Suppressor macrophage treated with lipopolysaccharide for 1 hour (primary cell): ENCODE results near the gene FADD.

Experiments used
- DNase-seq, 3 donors: peaks; one replicate each; pipeline ENCODE4 v3.0.0-alpha.2; 2020 to 2022

The FADD gene, protein sequence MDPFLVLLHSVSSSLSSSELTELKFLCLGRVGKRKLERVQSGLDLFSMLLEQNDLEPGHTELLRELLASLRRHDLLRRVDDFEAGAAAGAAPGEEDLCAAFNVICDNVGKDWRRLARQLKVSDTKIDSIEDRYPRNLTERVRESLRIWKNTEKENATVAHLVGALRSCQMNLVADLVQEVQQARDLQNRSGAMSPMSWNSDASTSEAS

GRCh38 chr11:70202920-70203750 lies at the start of gene FADD:
FADD (plus strand) TSS chr11:70203296; CDS start chr11:70203460, 164 bp downstream.
- peak; percentile 97 to 99 (median 97) for DNase-seq

- DNase-seq = no peak
Measured at GRCh38 chr11:70155386-70155785, 47.7 kb upstream of the FADD start.

GRCh38 chr11:70156291-70157037 lies 46.6 kb upstream of the FADD start:
- DNase-seq = no peak

DNA sequence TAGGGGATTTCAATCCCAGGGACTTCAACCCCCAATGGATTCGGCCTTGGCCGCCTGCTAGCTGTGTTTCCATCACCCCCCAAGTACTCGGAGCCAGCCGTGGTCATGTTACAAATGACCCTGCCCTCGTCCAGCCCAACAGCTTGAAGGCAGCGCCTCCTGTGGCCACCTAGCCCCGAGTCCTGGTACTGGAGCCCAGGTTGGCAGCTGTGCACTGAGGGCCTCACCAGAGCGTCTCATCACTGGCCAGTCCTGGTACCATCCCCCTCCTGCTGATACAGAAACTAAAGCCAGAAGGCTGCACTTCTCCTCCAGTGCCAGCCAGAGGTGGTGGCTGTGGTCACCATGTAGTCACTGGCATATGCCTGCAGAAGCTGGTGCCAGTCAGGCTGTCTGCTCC lies 44.9 kb upstream of the FADD start:
- peak in 1 of 3 donors; percentile 17 for DNase-seq

- no peak for DNase-seq
Measured at GRCh38 chr11:70158757-70159389, 44.2 kb upstream of the FADD start.

DNA sequence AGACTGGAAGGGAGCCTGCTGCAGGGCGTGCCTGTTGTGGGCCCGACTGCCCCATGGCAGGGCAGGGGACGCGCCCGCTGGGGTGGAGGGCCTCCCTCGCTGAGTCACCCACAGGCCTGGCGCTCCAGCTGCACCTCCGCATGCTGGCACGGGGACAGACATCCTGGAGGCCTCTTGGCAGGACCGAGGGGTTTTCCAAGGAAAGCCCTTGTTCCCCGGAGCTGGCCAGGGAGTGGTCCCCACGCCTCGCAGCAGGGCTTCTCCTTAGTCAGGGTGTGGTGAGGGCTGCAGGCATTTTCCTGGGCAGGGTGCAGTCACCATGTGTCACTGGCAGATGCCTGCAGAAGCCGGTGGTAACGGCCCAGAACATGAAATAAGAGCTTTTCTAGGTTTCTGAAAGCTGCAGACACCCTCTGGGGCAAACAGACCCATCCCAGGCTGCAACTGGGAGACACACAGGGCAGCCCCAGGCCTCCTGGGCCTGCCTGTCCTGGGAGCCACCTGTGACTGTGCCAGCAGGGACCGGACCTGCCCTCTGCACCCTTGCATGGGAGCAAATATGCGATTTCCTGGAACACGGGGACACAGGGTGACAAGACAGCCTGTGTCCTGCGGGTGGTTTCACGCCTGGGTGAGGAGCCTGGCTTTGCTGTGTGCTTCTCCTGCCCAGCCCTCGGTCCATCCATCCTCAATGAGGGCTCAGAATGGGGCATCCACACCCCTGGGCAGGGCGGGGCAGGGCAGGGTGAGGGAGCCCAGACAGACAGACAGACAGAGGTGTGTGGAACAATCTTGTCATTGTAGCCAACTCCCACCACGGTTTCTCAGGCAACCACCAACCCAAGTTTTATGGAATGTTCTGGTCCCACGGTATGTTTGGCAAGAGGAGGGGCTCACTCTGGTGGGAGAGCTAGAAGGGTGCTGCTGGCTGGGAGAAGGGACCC lies 43.2 kb upstream of the FADD start:
- DNase-seq = no peak

DNA sequence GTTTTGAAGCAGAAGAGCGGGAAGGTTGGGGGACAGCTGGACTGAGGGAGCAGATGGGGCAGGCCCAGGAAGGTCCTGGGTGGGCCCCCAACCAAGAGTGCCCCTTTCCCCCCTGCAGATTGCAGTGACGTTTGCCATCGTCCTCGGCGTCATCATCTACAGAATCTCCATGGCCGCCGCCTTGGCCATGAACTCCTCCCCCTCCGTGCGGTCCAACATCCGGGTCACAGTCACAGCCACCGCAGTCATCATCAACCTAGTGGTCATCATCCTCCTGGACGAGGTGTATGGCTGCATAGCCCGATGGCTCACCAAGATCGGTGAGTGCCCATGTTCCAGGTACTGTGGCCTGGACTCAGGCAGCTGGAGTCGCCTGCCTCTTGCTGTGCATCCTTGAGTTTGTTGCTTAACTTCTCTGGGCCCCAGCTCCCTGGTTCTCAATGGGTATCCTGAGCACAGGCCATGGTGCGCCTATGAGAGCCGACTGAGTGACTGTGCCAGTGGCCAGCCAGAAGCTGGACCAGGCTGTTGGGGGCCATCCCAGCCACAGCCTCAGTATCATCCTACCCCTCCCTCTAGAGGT lies 42.0 kb upstream of the FADD start:
- DNase-seq = no peak

- DNase-seq = no peak
Measured at GRCh38 chr11:70164705-70165104, 38.4 kb upstream of the FADD start.

DNA sequence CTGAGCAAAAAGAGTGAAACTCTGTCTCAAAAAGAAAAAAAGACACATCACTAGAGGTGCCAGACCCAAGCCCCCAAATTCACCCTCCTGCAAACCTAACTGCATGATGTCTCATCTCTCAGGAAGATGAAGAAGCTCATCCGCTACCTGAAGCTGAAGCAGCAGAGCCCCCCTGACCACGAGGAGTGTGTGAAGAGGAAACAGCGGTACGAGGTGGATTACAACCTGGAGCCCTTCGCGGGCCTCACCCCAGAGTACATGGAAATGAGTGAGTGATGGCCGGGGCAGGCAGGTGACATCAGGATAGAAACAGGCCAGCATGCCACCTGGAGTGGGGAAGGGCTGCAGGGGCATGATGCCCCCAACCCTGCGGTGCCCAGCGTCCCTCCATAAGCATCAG lies 36.0 kb upstream of the FADD start:
- no peak for DNase-seq

DNA sequence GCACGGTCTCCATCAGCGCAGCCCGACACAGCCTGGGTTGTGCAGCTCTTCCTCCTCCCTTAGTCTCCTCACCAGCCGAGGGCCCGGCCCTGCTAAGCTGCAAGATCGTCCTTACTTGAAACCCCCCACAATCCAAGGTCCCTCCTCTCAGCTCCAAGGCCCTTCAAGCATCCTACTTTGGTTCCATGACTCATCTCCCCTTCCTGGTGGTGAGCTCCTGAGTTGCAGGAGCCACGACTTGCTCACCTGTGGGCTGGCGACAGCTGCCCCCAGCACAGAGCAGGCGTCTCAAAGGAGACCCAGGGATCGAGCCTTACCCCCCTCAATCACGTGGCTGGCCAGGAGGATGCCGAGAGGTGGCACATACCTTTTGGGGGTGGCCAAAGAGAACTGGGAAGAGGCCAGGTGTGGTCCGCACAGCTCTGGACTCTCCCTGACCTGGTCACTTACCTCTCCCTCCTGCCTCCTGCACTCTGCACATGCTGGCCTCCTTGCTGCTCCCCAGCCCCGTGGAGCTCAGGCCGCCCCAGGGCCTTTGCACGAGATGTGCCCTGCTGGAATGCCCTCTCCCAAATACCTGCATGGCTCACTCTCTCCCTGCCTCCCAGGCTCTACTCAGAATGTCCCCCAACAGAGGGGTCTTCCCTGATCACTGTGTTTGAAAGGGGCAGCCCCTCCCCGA lies 35.2 kb upstream of the FADD start:
- DNase-seq = no peak

DNA sequence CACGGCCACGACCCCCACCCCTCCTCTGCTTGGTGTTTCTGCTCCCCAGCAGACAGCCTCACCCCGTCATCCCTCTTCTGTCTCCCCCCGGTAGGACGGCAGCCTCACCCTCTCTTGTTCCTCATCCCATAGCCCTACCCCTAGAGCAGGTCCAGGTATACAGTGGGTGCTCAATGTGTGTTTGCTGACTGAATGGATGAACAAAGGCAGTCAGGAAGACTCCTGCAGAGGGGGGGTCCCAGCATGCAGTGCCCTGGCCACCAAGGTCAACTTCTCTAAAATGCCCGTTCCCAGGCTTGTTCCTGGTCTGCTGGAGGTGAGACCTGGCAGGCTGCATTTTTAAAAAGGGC lies 34.7 kb upstream of the FADD start:
- DNase-seq = no peak

DNA sequence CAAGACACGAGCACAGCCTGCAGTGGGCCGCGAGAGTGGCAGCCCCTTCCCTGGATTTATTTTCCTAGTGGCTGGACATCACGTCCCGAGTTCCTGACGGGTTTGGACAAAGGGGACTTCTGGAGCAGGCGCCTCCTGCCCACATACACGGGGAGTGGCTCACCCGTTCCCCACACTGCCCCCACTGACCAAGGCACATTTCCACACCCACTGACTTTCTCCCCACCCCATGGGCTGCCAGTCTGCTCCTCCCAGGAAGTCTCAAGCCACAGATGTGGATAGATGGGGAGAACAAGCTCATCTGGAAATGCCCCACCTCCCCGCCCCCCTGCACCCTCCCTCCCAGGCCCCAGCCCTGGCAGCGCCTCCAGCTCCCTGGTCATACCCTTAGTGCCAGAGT lies 34.0 kb upstream of the FADD start:
- peak in 2 of 3 donors; percentile 9 to 26 for DNase-seq

DNA sequence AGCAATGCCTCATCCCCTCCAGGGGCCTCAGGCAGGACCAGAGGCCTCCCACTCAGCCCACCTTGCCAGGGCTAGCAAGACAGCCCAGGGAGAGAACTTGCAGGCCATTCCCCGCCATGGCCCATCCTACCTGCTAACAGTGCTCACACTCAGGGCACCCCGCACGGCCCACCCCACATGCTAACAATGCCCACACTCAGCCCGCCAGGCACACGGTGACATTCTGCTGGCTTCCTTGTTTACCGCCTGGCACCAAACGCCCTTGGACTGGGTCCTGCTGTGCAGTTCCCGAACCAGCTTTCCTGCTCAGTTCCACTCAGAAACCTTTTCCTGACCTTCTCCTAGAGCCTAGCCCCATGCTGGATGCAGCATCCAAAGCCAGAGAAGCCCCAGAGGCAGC lies 33.5 kb upstream of the FADD start:
- no peak for DNase-seq

GRCh38 chr11:70170596-70171210 lies 32.4 kb upstream of the FADD start:
- no peak for DNase-seq

DNA sequence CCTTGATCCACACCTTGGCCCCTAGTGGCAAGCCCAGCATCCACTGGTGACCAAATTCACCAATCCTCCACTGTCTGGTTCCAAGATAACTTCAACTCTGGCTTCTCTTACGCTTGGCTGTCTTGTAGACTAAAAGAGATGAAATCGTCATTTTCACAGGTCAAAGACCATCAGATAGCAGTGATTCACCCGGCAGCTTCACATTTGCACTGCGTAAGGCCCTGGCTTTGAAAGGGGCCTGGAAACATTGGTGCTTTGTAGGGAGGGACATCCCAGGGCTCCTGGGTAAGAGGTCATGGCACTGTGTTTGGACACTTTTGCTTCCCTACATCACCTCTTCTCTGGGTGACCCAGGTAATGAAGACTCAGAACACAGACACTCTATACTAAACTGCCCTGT lies 30.1 kb upstream of the FADD start:
- DNase-seq = no peak

DNA sequence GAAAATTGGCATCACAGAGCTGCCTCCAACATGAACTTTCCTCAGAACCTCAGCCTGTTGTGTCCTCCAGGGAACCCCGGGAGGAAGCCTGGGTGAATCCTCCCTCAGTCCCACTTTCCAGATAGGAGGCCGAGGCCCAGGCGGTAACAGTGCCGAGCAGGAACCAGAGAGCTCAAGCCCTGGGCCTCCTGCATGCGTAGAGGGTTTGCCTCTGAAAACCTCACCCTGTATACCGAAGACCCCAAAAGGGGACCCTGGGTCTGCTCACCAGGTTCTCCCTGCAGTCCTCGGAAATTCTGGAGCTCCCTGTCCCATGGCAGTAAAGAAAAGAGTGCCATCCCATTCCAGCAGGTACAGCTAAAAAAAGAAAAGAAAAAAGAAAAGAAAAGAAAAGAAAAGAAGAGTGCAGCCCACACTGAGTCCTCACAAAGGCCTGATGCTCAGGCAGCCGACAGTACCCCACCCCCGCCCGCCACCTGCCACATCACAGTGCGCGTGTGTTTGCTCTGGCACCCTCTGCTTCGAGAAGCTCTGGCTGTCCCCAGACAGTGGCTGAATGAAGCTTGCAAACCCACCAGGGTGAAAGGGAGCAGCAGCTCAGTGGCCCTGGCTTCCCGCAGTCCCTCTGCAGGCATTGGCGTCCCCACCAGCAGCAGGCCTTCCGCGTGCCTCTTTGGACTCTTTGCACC lies 28.4 kb upstream of the FADD start:
- no peak for DNase-seq

- DNase-seq = no peak
Measured at GRCh38 chr11:70175236-70175698, 27.8 kb upstream of the FADD start.

GRCh38 chr11:70176940-70177689 lies 26.0 kb upstream of the FADD start:
- DNase-seq = peak; percentile 44 to 68 (median 53)

DNA sequence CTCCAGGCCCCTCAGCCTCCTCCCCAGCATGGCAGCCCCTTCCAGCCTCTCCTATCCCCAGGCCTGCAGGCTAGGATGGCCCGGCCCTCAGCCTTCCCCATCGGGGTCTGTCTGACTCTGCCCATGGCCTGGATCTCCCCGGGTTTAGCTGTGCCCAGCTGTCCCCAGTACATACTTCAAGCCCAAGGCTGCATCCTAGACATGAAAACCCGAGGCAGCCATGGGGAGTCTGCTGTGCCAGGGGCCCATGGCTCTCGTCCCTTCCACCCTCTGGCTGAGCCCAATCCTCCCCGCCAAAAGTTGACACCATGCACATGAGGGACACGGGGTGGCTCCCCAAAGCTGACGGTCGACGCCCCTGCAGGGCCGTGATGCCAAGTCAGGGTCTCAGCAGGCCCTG lies 22.2 kb upstream of the FADD start:
- DNase-seq = no peak
